Fibroblast of the aortic adventitia (primary cell): Measurements from ENCODE around the gene ARL13B. TPM values are rescaled to one million over a fixed set of nuclear protein-coding genes. Genes with fewer than 3 reads are reported as not detected.
"Not testable (repeated sequence)": the region's sequence is repeated elsewhere in the genome, so short reads cannot be mapped to it uniquely, and the experiment has no call there.

Experiments used
- DNase-seq: peaks from one replicate; pipeline ENCODE4 v3.0.0-alpha.2; 2010; ENCODE audit warnings: low read depth
- H3K4me3 ChIP-seq: 2 replicates; pipeline ENCODE4 v1.5.1; 2011; ENCODE audit warnings: low read depth, mild to moderate bottlenecking, control low read depth, low read length, moderate library complexity
- total RNA-seq: library from RNA; depleted of rRNA; stranded (reverse); fragments of >200 nt; gene quantifications from 2 replicates; pipeline ENCODE4 v1.2.3, GENCODE V29; 2012; ENCODE audit warnings: low replicate concordance
- TF ChIP-seq, protein P1 (sequence below): IDR thresholded peaks from 2 replicates; pipeline ENCODE4 v1.5.1; 2011; ENCODE audit warnings: mild to moderate bottlenecking, low read length, control low read depth, inconsistent platforms; ENCODE audit not compliant: insufficient read depth

Gene ARL13B
- 14.6 and 16.4 TPM in 2 replicates for total RNA-seq

DNA sequence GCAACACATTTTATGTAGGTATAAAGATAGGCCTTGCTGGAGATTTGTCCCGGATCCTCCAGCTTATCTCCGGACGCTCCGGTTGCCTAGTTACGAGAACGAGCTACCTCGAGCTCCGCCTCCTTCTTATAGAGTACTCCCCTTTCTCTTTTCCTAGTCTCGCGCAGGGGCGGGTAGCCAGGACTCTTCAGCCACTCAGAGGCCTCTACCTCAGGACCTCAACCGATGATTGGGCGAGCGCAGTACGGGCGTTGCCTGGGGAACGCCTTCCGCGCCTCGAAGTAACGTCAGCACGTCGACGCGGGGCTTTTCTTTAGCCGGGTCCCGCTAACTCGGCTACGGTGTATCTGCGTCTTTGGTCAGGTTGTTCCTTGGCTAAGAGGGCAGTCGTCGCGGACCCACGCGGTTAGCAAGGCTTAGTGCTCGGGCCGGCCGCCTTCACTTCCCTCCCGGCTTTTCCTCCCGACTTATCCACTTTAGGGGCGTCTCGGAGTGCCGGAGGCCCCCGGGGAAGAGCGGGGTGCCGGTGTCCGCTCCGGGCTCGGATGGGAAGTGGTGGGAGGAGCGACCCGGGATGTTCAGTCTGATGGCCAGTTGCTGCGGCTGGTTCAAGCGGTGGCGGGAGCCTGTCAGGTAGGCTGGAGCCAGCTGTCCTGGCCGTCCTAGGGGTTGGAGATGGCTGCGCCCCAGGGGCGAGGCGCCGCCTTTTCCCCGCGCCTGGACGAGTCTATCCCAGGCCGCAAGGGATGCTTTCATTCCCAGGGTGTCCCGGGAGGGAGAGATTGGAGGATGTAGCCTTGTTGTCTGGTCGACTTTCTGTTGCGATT is at the start of gene ARL13B:
ARL13B (plus strand) TSS at position 306 of the 827 bp plus-strand sequence; CDS start at position 575, 269 bp downstream.
- DNase-seq = peak; percentile 98
- H3K4me3 ChIP-seq = peak within 1 kb of the TSS; percentile 92
- TF ChIP-seq, protein P1, sequence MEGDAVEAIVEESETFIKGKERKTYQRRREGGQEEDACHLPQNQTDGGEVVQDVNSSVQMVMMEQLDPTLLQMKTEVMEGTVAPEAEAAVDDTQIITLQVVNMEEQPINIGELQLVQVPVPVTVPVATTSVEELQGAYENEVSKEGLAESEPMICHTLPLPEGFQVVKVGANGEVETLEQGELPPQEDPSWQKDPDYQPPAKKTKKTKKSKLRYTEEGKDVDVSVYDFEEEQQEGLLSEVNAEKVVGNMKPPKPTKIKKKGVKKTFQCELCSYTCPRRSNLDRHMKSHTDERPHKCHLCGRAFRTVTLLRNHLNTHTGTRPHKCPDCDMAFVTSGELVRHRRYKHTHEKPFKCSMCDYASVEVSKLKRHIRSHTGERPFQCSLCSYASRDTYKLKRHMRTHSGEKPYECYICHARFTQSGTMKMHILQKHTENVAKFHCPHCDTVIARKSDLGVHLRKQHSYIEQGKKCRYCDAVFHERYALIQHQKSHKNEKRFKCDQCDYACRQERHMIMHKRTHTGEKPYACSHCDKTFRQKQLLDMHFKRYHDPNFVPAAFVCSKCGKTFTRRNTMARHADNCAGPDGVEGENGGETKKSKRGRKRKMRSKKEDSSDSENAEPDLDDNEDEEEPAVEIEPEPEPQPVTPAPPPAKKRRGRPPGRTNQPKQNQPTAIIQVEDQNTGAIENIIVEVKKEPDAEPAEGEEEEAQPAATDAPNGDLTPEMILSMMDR = peak; percentile 3

DNA sequence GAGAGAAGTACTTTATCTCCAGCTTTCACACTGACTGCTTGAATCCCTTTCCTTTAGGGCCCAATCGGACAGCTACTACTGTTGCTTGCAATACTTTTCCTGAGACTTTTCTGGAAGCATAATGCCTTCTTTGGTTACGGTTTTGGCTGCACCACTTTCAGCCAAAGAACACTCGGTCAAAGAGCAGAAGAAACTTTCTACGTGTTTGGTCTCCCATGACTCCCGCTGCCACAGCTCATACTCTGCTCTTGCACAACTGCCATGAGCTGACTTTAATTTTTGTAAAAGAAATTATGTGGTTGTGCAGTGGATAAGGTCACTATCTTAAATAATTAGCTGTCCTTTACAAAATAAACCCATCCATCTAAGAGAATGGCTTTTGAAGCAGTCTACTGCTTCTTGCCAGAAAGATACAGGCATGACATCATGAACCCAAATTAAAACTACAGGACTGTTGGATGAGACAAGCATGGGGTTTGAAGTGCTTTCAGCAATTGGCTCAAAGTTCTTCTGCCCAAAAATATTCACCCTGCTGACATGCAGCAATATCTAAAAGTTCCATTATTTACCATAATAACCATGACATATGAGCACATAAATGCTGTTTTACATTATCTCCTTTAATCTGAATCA is 48.2 kb upstream of the ARL13B start:
- H3K4me3 ChIP-seq = no peak overlapping the region
- TF ChIP-seq, protein P1 = no peak
- DNase-seq = no peak

DNA sequence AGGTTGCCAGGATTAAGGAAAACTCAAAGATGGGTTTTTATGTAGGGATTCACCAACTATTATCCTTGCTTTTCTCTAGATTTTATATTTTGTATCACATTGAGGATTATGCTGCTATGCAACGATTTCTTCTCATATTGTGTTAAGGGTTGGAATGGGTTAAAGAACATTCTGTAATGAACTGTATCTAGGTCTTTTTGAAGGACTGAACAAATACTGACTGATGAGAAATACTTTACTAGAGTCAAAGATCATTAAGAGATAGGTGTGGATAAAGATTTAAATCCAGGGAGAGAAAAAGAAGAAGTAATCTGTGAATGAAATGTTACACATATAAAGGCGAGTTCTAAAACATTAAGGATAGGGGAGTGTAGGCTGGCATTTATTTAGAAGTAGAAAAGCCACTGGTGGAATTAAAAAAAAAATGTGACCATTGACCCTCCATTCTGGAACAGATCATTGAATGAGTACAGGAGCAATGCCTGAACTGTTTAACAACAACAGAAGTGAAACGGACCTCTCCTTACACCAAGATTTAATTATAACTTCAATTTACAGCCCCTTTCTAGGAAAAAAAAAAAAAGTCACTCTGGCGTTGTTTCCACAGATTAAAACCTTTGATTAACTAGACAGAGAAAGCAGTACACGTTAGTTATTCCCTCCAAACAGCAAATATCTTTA is 45.4 kb upstream of the ARL13B start:
- TF ChIP-seq, protein P1 = no peak
- no peak for DNase-seq

DNA sequence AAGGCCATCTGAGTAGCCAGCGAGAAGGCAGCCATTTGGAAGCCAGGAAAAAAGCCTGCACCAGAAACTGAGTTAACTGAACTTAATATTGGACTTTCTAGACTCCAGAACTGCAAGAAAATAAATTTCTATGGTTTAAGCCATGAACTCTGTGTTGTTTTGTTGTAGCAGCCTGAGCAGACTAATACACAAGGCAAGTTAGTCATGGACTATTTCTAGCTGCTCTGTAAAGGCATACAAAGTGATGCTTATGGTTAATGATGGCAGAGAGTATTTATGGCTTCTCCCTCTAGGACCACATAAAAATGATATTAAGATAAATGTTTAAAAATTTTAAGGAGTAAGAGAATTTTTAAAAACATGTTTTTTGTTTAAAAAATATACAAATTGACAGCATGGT is 43.4 kb upstream of the ARL13B start:
- no peak for DNase-seq
- TF ChIP-seq, protein P1 = no peak
- no peak overlapping the region for H3K4me3 ChIP-seq

More for the DNA sequence above, 45.4 kb upstream of the ARL13B start:
- H3K4me3 ChIP-seq = no peak overlapping the region

DNA sequence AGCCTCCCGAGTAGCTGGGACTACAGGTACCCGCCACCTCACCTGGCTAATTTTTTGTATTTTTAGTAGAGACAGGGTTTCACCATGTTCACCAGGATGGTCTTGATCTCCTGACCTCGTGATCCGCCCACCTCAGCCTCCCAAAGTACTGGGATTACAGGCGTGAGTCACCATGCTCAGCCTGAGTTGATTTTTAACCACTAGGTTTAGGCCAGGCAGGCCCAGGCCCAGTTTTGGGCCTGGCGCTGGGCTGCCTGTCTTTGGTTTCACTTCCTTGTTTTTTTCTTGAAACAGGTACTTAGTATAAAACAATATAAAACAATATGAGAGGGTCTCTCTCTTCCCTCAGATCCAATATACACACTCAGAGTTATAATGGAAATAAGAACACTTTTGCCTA is 42.5 kb upstream of the ARL13B start:
- H3K4me3 ChIP-seq, DNase-seq: not testable (repeated sequence)

DNA sequence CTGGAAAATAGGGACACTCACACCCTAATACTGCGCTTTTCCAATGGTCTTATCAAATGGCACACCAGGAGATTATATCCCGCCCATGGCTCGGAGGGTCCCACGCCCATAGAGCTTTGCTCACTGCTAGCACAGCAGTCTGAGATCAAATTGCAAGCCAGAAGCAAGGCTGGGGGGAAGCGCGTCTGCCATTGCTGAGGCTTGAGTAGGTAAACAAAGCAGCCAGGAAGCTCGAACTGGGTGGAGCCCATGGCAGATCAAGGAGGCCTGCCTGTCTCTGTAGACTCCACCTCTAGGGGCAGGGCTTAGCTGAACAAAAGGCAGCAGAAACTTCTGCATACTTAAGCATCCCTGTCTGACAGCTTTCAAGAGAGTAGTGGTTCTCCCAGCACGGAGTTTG is 30.0 kb upstream of the ARL13B start:
- H3K4me3 ChIP-seq, DNase-seq: not testable (repeated sequence)

DNA sequence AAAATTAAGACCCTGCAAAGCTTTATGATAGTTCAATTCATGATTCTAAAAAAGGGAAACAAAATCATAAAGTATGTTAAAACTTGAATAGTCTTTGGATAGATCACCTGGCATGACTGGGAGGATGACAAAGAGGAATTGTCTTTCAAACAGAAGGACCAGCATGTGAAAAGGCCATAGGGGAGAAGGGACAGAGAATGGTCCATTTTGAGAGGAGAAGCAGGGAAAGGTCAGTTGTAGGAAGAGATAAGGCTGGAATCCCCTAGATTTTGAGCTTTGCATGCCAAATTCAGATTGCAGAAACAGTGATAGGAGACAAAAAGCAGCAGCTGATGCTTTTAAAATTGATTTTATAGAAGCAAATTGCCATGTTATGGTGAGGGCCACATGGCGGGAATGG is 18.9 kb upstream of the ARL13B start:
- DNase-seq = no peak
- TF ChIP-seq, protein P1 = no peak
- H3K4me3 ChIP-seq = no peak overlapping the region
